Activated T-helper 2 cell treated with anti-CD3 and anti-CD28 coated beads, Interferon-gamma antibody, Interleukin-2, Interleukin-4, amounts not matched to agents 10 μg/mL and 5 μg/mL and 100 μg/mL, durations not matched to agents 14 hours and 24 hours and 36 hours (primary cell): ENCODE measurements around the gene TMPRSS6. TPM values are rescaled to one million over a fixed set of nuclear protein-coding genes. Genes with fewer than 3 reads are reported as not detected.
A peak's percentile ranks its signal among the peaks of the same experiment; 100 is the strongest.

ENCODE experiments used
- DNase-seq: peaks from one replicate; pipeline ENCODE4 v3.0.0; 2021; ENCODE audit warnings: low spot score
- H3K27ac Mint-ChIP-seq: one replicate; pipeline ENCODE4 v1.8.0; 2021; ENCODE audit warnings: mixed read lengths
- H3K27me3 Mint-ChIP-seq: one replicate; pipeline ENCODE4 v1.8.0; 2021; ENCODE audit warnings: low read depth, mixed read lengths
- H3K36me3 Mint-ChIP-seq: one replicate; pipeline ENCODE4 v1.8.0; 2021; ENCODE audit warnings: low read depth, mixed read lengths
- H3K4me1 Mint-ChIP-seq: one replicate; pipeline ENCODE4 v1.8.0; 2021; ENCODE audit warnings: low read depth, mixed read lengths
- H3K4me3 Mint-ChIP-seq: one replicate; pipeline ENCODE4 v1.8.0; 2021; ENCODE audit warnings: low read depth, mild to moderate bottlenecking, moderate library complexity, mixed read lengths
- H3K9me3 Mint-ChIP-seq: one replicate; pipeline ENCODE4 v1.8.0; 2021; ENCODE audit warnings: mixed read lengths
- intact Hi-C: fragments of 100-400 bp; cut with micrococcal nuclease; formaldehyde crosslinking; loops from one replicate; pipeline ENCODE4 v1.15.1; 2023
- total RNA-seq: library from RNA; stranded (reverse); gene quantifications from 2 replicates; pipeline ENCODE4 v1.2.3, GENCODE V29; 2022

The TMPRSS6 gene
- total RNA-seq, 1 donor from 2014 or later = 9.2 TPM

GRCh38 chr22:37147186-37147990 is 37.9 kb upstream of the TMPRSS6 start:
- H3K9me3 Mint-ChIP-seq = peaks cover 15% of the 10 kb centered on the region
- H3K27me3 Mint-ChIP-seq = no peaks in the 10 kb centered on the region

GRCh38 chr22:37146507-37147180 is 37.1 kb upstream of the TMPRSS6 start:
- DNase-seq = no peak
- H3K36me3 Mint-ChIP-seq = peaks cover 82% of the 10 kb centered on the region
- intact Hi-C loops = loop anchor here (5.0 kb wide), 1 partner anchor 86 kb away; no protein-coding TSS in a partner anchor

More at GRCh38 chr22:37147186-37147990, 37.9 kb upstream of the TMPRSS6 start:
- H3K4me1 Mint-ChIP-seq = peaks cover 59% of the 10 kb centered on the region
- H3K4me3 Mint-ChIP-seq = peak overlapping the region; percentile 92
- no peak for DNase-seq
- peaks cover 75% of the 10 kb centered on the region for H3K36me3 Mint-ChIP-seq
- intact Hi-C loops = loop anchor here (5.0 kb wide), 1 partner anchor 85 kb away; no protein-coding TSS in a partner anchor
- peak overlapping the region; percentile 94 for H3K27ac Mint-ChIP-seq

GRCh38 chr22:37146051-37146385 is 36.5 kb upstream of the TMPRSS6 start:
- DNase-seq = no peak
- Mint-ChIP-seq H3K36me3 (peaks cover 88% of the 10 kb centered on the region), H3K4me3 (peak overlapping the region; percentile 92), H3K27me3 (no peaks in the 10 kb centered on the region), H3K9me3 (peaks cover 6% of the 10 kb centered on the region), H3K27ac (peak overlapping the region; percentile 78), H3K4me1 (peaks cover 54% of the 10 kb centered on the region)
- intact Hi-C loops = loop anchor here (5.0 kb wide), 1 partner anchor 86 kb away; no protein-coding TSS in a partner anchor

More at GRCh38 chr22:37146507-37147180, 37.1 kb upstream of the TMPRSS6 start:
- peak overlapping the region; percentile 92 for H3K4me3 Mint-ChIP-seq
- H3K9me3 Mint-ChIP-seq = peaks cover 12% of the 10 kb centered on the region
- peaks cover 59% of the 10 kb centered on the region for H3K4me1 Mint-ChIP-seq
- peak overlapping the region; percentile 78 for H3K27ac Mint-ChIP-seq
- H3K27me3 Mint-ChIP-seq = no peaks in the 10 kb centered on the region

GRCh38 chr22:37145180-37146050 is 35.9 kb upstream of the TMPRSS6 start:
- Mint-ChIP-seq H3K9me3 (no peaks in the 10 kb centered on the region), H3K27me3 (no peaks in the 10 kb centered on the region), H3K4me3 (peak overlapping the region; percentile 92), H3K36me3 (peaks cover 94% of the 10 kb centered on the region), H3K27ac (peak overlapping the region; percentile 78), H3K4me1 (peaks cover 52% of the 10 kb centered on the region)
- intact Hi-C loops = loop anchor here (5.0 kb wide), 1 partner anchor 87 kb away; no protein-coding TSS in a partner anchor
- no peak for DNase-seq

GRCh38 chr22:37144180-37144554 is 34.7 kb upstream of the TMPRSS6 start:
- peaks cover 98% of the 10 kb centered on the region for H3K36me3 Mint-ChIP-seq
- H3K27me3 Mint-ChIP-seq = no peaks in the 10 kb centered on the region
- DNase-seq = no peak
- peaks cover 58% of the 10 kb centered on the region for H3K4me1 Mint-ChIP-seq
- intact Hi-C loops = no loop called here
- H3K27ac Mint-ChIP-seq = peak overlapping the region; percentile 58
- H3K9me3 Mint-ChIP-seq = no peaks in the 10 kb centered on the region
- H3K4me3 Mint-ChIP-seq = peak overlapping the region; percentile 4

GRCh38 chr22:37141971-37142370 is 32.5 kb upstream of the TMPRSS6 start:
- DNase-seq = no peak
- H3K4me3 Mint-ChIP-seq = no peak overlapping the region
- no peak overlapping the region for H3K27ac Mint-ChIP-seq
- no peaks in the 10 kb centered on the region for H3K9me3 Mint-ChIP-seq
- no peaks in the 10 kb centered on the region for H3K27me3 Mint-ChIP-seq
- peaks cover 64% of the 10 kb centered on the region for H3K4me1 Mint-ChIP-seq
- H3K36me3 Mint-ChIP-seq = peaks cover 98% of the 10 kb centered on the region
- intact Hi-C loops = no loop called here

GRCh38 chr22:37141476-37141875 is 32.0 kb upstream of the TMPRSS6 start:
- H3K27me3 Mint-ChIP-seq = no peaks in the 10 kb centered on the region
- DNase-seq = no peak
- peaks cover 98% of the 10 kb centered on the region for H3K36me3 Mint-ChIP-seq
- no peak overlapping the region for H3K4me3 Mint-ChIP-seq
- intact Hi-C loops = no loop called here
- no peak overlapping the region for H3K27ac Mint-ChIP-seq
- peaks cover 60% of the 10 kb centered on the region for H3K4me1 Mint-ChIP-seq
- no peaks in the 10 kb centered on the region for H3K9me3 Mint-ChIP-seq

- Mint-ChIP-seq H3K9me3 (no peaks in the 10 kb centered on the region), H3K27ac (peak overlapping the region; percentile 52), H3K4me1 (peaks cover 53% of the 10 kb centered on the region), H3K27me3 (no peaks in the 10 kb centered on the region), H3K4me3 (no peak overlapping the region), H3K36me3 (peaks cover 96% of the 10 kb centered on the region)
- intact Hi-C loops = no loop called here
- DNase-seq = no peak
Observed at GRCh38 chr22:37140686-37141323, 31.3 kb upstream of the TMPRSS6 start.

- no peak for DNase-seq
- H3K9me3 Mint-ChIP-seq = no peaks in the 10 kb centered on the region
- H3K4me1 Mint-ChIP-seq = peaks cover 49% of the 10 kb centered on the region
- H3K27ac Mint-ChIP-seq = peak overlapping the region; percentile 97
- H3K4me3 Mint-ChIP-seq = no peak overlapping the region
- intact Hi-C loops = loop anchor here (1.0 to 2.0 kb wide), 2 partner anchors 10 to 17 kb away; partner anchors contain the start of gene IL2RB
- H3K36me3 Mint-ChIP-seq = peaks cover 96% of the 10 kb centered on the region
- H3K27me3 Mint-ChIP-seq = no peaks in the 10 kb centered on the region
Observed at GRCh38 chr22:37139762-37140161, 30.2 kb upstream of the TMPRSS6 start.

- peak overlapping the region; percentile 97 for H3K27ac Mint-ChIP-seq
- intact Hi-C loops = loop anchor here (1.0 to 2.0 kb wide), 4 partner anchors 10 to 60 kb away; partner anchors contain the start of gene IL2RB
- peak overlapping the region; percentile 27 for H3K4me3 Mint-ChIP-seq
- peaks cover 47% of the 10 kb centered on the region for H3K4me1 Mint-ChIP-seq
- peaks cover 94% of the 10 kb centered on the region for H3K36me3 Mint-ChIP-seq
- H3K9me3 Mint-ChIP-seq = no peaks in the 10 kb centered on the region
- H3K27me3 Mint-ChIP-seq = no peaks in the 10 kb centered on the region
- no peak for DNase-seq
Observed at GRCh38 chr22:37138849-37139561, 29.5 kb upstream of the TMPRSS6 start.

- Mint-ChIP-seq H3K4me3 (peak overlapping the region; percentile 27), H3K27ac (peak overlapping the region; percentile 97), H3K36me3 (peaks cover 94% of the 10 kb centered on the region), H3K27me3 (no peaks in the 10 kb centered on the region), H3K9me3 (no peaks in the 10 kb centered on the region), H3K4me1 (peaks cover 39% of the 10 kb centered on the region)
- intact Hi-C loops = loop anchor here (1.0 to 2.0 kb wide), 3 partner anchors 15 to 59 kb away; no protein-coding TSS in a partner anchor
- DNase-seq = no peak
Observed at GRCh38 chr22:37137903-37138665, 28.6 kb upstream of the TMPRSS6 start.
